ENCODE results near the gene DHX40.
"Not testable (repeated sequence)": the region's sequence is repeated elsewhere in the genome, so short reads cannot be mapped to it uniquely, and the experiment has no call there.

The DHX40 gene

GRCh38 chr17:59565171-59565958 lies at the start of gene DHX40:
DHX40 (plus strand) TSS chr17:59565610; CDS start chr17:59565672, 62 bp downstream.
- TF ChIP-seq ZFX (IDR thresholded peaks at IDR 0.05) = no peak
- no peak for TF ChIP-seq CTCF (conservative IDR thresholded peaks at IDR 0.05)
- H3K27ac ChIP-seq = peak within 1 kb of the TSS; percentile 67

- H3K27ac ChIP-seq = no peak overlapping the region
- TF ChIP-seq CTCF (conservative IDR thresholded peaks at IDR 0.05) (no peak), ZFX (IDR thresholded peaks at IDR 0.05) (no peak)
Observed at GRCh38 chr17:59516451-59516850, 49.0 kb upstream of the DHX40 start.

- TF ChIP-seq ZFX (IDR thresholded peaks at IDR 0.05) (no peak), CTCF (conservative IDR thresholded peaks at IDR 0.05) (no peak)
- H3K27ac ChIP-seq = no peak overlapping the region
Observed at GRCh38 chr17:59519132-59519531, 46.3 kb upstream of the DHX40 start.

- H3K27ac ChIP-seq = no peak overlapping the region
- TF ChIP-seq ZFX (IDR thresholded peaks at IDR 0.05) = no peak
- TF ChIP-seq CTCF (conservative IDR thresholded peaks at IDR 0.05) = no peak
Observed at GRCh38 chr17:59520251-59520650, 45.2 kb upstream of the DHX40 start.

GRCh38 chr17:59521465-59522126 lies 43.8 kb upstream of the DHX40 start:
- peak; percentile 98 for TF ChIP-seq CTCF (conservative IDR thresholded peaks at IDR 0.05)
- no peak for TF ChIP-seq ZFX (IDR thresholded peaks at IDR 0.05)
- no peak overlapping the region for H3K27ac ChIP-seq

- H3K27ac ChIP-seq = not testable (repeated sequence)
Observed at GRCh38 chr17:59524930-59525329, 40.5 kb upstream of the DHX40 start.

GRCh38 chr17:59525668-59526067 lies 39.7 kb upstream of the DHX40 start:
- no peak overlapping the region for H3K27ac ChIP-seq
- TF ChIP-seq CTCF (conservative IDR thresholded peaks at IDR 0.05) = no peak
